Spleen (tissue), 11 donors: ENCODE measurements around the gene ERLEC1. TPM values are rescaled to one million over a fixed set of nuclear protein-coding genes. Genes with fewer than 3 reads are reported as not detected.
"Not testable (repeated sequence)": the region's sequence is repeated elsewhere in the genome, so short reads cannot be mapped to it uniquely, and the experiment has no call there.

Experiments
- DNase-seq: peaks from one replicate; pipeline ENCODE4 v3.0.0-alpha.2; 2020
- H3K27ac ChIP-seq, 8 donors: fragments of 200-600 bp; sonication (generic) in 7 of 8; 1 replicate in 4 of 8; 2 replicates in 4 of 8; pipeline versions ENCODE4 v1.5.0 to v1.8.0; 2016 to 2021; ENCODE audit warnings: inconsistent platforms in 4 of 8, mild to moderate bottlenecking in 4 of 8, moderate library complexity in 1 of 8
- H3K27me3 ChIP-seq, 7 donors: fragments of 200-600 bp; sonication (generic) in 6 of 7; replicated peaks in 1 of 7; 1 replicate in 4 of 7; 2 replicates in 3 of 7; pipeline versions ENCODE4 v1.5.0 to v1.8.0; 2016 to 2021; ENCODE audit warnings: inconsistent platforms in 3 of 7, mild to moderate bottlenecking in 1 of 7
- H3K36me3 ChIP-seq, 6 donors: fragments of 200-600 bp; sonication (generic) in 5 of 6; 1 replicate in 4 of 6; 2 replicates in 2 of 6; pipeline versions ENCODE4 v1.5.0 to v1.8.0; 2016 to 2021; ENCODE audit warnings: inconsistent platforms in 2 of 6
- H3K4me1 ChIP-seq, 6 donors: fragments of 200-600 bp; sonication (generic) in 5 of 6; 1 replicate in 3 of 6; 2 replicates in 3 of 6; pipeline versions ENCODE4 v1.5.0 to v1.8.0; 2016 to 2021; ENCODE audit warnings: inconsistent platforms in 3 of 6
- H3K4me3 ChIP-seq, 8 donors: fragments of 200-600 bp; sonication (generic) in 7 of 8; 1 replicate in 4 of 8; 2 replicates in 4 of 8; pipeline versions ENCODE4 v1.5.0 to v1.8.0; 2016 to 2021; ENCODE audit warnings: inconsistent platforms in 4 of 8, mild to moderate bottlenecking in 4 of 8, moderate library complexity in 2 of 8
- H3K9me3 ChIP-seq, 8 donors: fragments of 200-600 bp; sonication (generic) in 7 of 8; 1 replicate in 4 of 8; 2 replicates in 4 of 8; pipeline versions ENCODE4 v1.5.0 to v1.8.0; 2016 to 2021; ENCODE audit warnings: inconsistent platforms in 4 of 8
- POLR2A ChIP-seq, 3 donors: fragments of 450-650 bp; IDR thresholded peaks; one replicate each; pipeline ENCODE4 v1.5.1; 2017; ENCODE audit warnings: antibody characterized with exemption in 3 of 3, mild to moderate bottlenecking in 1 of 3
- POLR2AphosphoS5 ChIP-seq, 3 donors: sonication (generic); formaldehyde crosslinking; IDR thresholded peaks; one replicate each; pipeline ENCODE4 v1.5.1; 2017; ENCODE audit warnings: antibody characterized with exemption in 3 of 3
- WGBS, 5 donors: extraction: QIAGEN DNeasy Blood & Tissue Kit in 3 of 5; methylation state at CpG; one replicate each; pipeline versions ENCODE4 v1.1.5 to v1.1.7; 2013 to 2018; 5-methylcytosine and 5-hydroxymethylcytosine counted together
- intact Hi-C: fragments of 100-400 bp; cut with DNase I; formaldehyde crosslinking; loops from one replicate; pipeline ENCODE4 v1.15.0; 2023; ENCODE audit warnings: low total_unique reads
- polyA plus RNA-seq, 3 donors: library from polyadenylated mRNA; stranded (reverse); fragments of 200-250 nt; gene quantifications; one replicate each; pipeline ENCODE4 v1.2.1, GENCODE V29; 2013
- total RNA-seq, 7 donors: library from RNA; depleted of rRNA in 3 of 7; stranded (reverse); fragments of >200 nt in 3 of 7; fragmentation: NEBNext Ultra II Directional in 4 of 7; extraction: Animal tissue kit (Norgen Biotek cat#: 25700) in 4 of 7; gene quantifications; one replicate each; pipeline versions ENCODE4 v1.1.0 to v1.2.1, GENCODE V29; 2016 to 2021
- TF ChIP-seq, protein P1 (sequence below), 11 experiments: fragments of 200-600 bp in 7 of 11; fragments of 450-650 bp in 4 of 11; sonication (generic) in 4 of 11; IDR thresholded peaks in 8 of 11; conservative IDR thresholded peaks in 3 of 11; 1 replicate in 7 of 11; 2 replicates in 4 of 11; pipeline versions ENCODE4 v1.4.0 to v1.8.0; 2016 to 2021; ENCODE audit warnings: antibody characterized with exemption in 11 of 11, inconsistent platforms in 4 of 11, mild to moderate bottlenecking in 1 of 11
- donor health status: healthy with polysubstance abuse.
- donor health status: DM: no; HTN: no; CAD: no; lungs with moderate emphysema.
- donor health status: DM: no; HTN: no; CAD: no.
- donor health status: Bipolar disorder and iron deficiency.
- donor health status: healthy.
- donor health status: DM: no; HTN: no; CAD: no.
- donor health status: DM: yes; HTN: yes; CAD: no.

Gene ERLEC1
- total and polyA plus RNA-seq, 10 donors: 12.7 to 56.4 (median 31.7) TPM

DNA sequence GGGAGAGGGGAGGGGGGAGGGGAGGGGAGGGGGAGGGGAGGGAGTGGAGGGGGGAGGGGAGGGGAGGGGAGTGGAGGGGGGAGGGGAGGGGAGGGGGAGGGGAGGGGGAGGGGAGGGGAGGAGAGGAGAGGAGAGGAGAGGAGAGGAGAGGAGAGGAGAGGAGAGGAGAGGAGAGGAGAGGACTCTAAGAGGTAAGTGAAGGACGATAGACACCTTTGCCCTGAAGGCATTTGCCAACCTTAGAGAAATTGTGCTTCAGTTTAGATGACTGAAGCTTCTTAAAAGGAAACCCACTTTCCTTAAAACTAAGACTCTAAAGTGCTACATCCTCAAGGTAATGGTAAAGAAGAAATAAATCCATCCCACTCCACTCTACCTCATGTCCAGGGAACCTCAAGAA is 53.7 kb downstream of the ERLEC1 start:
- 81 to 100% (median 82%) methylated on average over 1 of the region's 1 CpG for WGBS, 5 donors
- H3K9me3 ChIP-seq: no peaks in the 10 kb centered on the region
- intact Hi-C loops: no loop called here
- TF ChIP-seq POLR2A (IDR thresholded peaks at IDR 0.05) (no peak), POLR2AphosphoS5 (IDR thresholded peaks at IDR 0.05) (no peak)
- TF ChIP-seq, protein P1, sequence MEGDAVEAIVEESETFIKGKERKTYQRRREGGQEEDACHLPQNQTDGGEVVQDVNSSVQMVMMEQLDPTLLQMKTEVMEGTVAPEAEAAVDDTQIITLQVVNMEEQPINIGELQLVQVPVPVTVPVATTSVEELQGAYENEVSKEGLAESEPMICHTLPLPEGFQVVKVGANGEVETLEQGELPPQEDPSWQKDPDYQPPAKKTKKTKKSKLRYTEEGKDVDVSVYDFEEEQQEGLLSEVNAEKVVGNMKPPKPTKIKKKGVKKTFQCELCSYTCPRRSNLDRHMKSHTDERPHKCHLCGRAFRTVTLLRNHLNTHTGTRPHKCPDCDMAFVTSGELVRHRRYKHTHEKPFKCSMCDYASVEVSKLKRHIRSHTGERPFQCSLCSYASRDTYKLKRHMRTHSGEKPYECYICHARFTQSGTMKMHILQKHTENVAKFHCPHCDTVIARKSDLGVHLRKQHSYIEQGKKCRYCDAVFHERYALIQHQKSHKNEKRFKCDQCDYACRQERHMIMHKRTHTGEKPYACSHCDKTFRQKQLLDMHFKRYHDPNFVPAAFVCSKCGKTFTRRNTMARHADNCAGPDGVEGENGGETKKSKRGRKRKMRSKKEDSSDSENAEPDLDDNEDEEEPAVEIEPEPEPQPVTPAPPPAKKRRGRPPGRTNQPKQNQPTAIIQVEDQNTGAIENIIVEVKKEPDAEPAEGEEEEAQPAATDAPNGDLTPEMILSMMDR (IDR thresholded peaks at IDR 0.05 in 8 of 11, conservative IDR thresholded peaks at IDR 0.05 in 3 of 11): no peak
- H3K27me3 ChIP-seq: no peaks in the 10 kb centered on the region
- DNase-seq: no peak
- H3K4me3 ChIP-seq: no peak overlapping the region
- H3K36me3 ChIP-seq: peaks cover 0 to 15% (median 0%) of the 10 kb centered on the region in 6 donors
- no peaks in the 10 kb centered on the region for H3K4me1 ChIP-seq
- H3K27ac ChIP-seq: no peak overlapping the region

DNA sequence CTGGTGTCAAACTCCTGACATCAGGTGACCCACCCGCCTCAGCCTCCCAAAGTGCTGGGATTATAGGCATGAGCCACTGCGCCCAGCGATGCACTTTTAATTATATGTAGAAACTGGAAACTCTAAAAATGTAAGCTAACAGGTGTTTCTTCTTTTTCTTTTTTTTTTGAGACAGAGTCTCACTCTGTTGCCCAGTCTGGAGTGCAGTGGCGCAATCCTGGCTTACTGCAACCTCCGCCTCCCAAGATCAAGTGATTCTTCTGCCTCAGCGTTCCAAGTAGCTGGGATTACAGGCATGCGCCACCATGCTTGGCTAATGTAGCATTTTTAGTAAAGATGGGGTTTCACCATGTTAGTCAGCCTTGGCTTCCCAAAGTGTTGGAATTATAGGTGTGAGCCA is 54.8 kb downstream of the ERLEC1 start:
- DNase-seq, H3K4me1 ChIP-seq, intact Hi-C loops, H3K4me3 ChIP-seq, H3K27me3 ChIP-seq, H3K27ac ChIP-seq, H3K9me3 ChIP-seq, H3K36me3 ChIP-seq: not testable (repeated sequence)
- 91 to 99% (median 97%) methylated on average over 7 of the region's 7 CpGs for WGBS, 5 donors

DNA sequence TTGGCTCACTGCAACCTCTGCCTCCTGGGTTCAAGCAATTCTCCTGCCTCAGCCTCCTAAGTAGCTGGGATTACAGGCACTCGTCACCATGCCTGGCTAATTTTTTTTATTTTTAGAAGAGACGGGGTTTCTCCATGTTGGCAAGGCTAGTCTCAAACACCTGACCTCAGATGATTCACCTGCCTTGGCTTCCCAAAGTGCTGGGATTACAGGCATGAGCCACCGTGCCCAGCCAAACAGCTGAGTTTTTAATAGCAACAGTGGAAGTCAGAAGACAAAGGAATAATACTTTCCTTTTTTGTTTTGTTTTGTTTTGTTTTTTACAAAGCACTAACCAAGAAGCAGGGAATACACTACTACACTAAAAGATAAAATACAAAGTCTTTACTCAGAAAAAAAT is 56.0 kb downstream of the ERLEC1 start:
- 74 to 92% (median 89%) methylated on average over 3 of the region's 3 CpGs for WGBS, 5 donors
- intact Hi-C loops: no loop called here
- Histone ChIP-seq H3K27me3 (no peaks in the 10 kb centered on the region), H3K4me3 (no peak overlapping the region), H3K4me1 (no peaks in the 10 kb centered on the region), H3K9me3 (no peaks in the 10 kb centered on the region), H3K36me3 (peaks cover 0 to 11% (median 0%) of the 10 kb centered on the region in 6 donors), H3K27ac (no peak overlapping the region)
- TF ChIP-seq, protein P1 (IDR thresholded peaks at IDR 0.05 in 8 of 11, conservative IDR thresholded peaks at IDR 0.05 in 3 of 11): no peak
- no peak for TF ChIP-seq POLR2A (IDR thresholded peaks at IDR 0.05)
- no peak for TF ChIP-seq POLR2AphosphoS5 (IDR thresholded peaks at IDR 0.05)
- no peak for DNase-seq

DNA sequence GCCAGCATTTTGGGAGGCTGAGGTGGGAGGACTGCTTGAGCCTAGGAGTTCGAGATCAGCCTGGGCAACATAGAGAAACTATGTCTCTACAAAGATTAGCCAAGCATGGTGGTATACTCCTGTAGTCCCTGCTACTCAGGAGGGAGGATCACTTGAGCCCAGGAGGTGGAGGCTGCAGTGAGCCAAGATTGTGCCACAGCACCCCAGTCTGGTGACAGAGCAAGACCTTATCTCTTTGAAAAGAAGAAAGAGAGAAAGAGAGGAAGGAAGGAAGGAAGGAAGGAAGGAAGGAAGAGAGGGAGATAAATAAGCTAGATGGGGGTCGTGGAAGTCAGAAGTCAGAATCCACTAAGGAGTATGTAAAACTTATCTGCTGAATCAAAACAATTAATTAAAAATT is 56.8 kb downstream of the ERLEC1 start:
- WGBS, 5 donors: 50 to 61% (median 60%) methylated on average over 2 of the region's 2 CpGs

More for the DNA sequence above, 56.8 kb downstream of the ERLEC1 start:
- TF ChIP-seq POLR2AphosphoS5 (IDR thresholded peaks at IDR 0.05): no peak
- no peak for TF ChIP-seq POLR2A (IDR thresholded peaks at IDR 0.05)
- TF ChIP-seq, protein P1 (IDR thresholded peaks at IDR 0.05 in 8 of 11, conservative IDR thresholded peaks at IDR 0.05 in 3 of 11): no peak
- intact Hi-C loops: no loop called here
- no peak for DNase-seq
- no peak overlapping the region for H3K27ac ChIP-seq
- H3K4me3 ChIP-seq: no peak overlapping the region
- H3K9me3 ChIP-seq: no peaks in the 10 kb centered on the region
- no peaks in the 10 kb centered on the region for H3K4me1 ChIP-seq
- H3K36me3 ChIP-seq: peaks cover 0 to 12% (median 0%) of the 10 kb centered on the region in 6 donors
- H3K27me3 ChIP-seq: no peaks in the 10 kb centered on the region
